T follicular helper cell (primary cell): ENCODE measurements around the gene PPP1R13L.
"Not testable (repeated sequence)": the region's sequence is repeated elsewhere in the genome, so short reads cannot be mapped to it uniquely, and the experiment has no call there.

Experiments used
- DNase-seq: peaks from one replicate; pipeline ENCODE4 v3.0.0-alpha.2; 2020; ENCODE audit warnings: low read depth
- total RNA-seq, 2 experiments: gene quantifications; one replicate each; lab custom pipeline; 2026; lab: John Stamatoyannopoulos, UW

The PPP1R13L gene
- total RNA-seq, result 0.96 to 5.0 reads per million in 2 experiments

GRCh38 chr19:45404557-45405434 is at the start of gene PPP1R13L:
PPP1R13L (minus strand) TSS chr19:45405069; CDS start chr19:45398318, 6,751 bp downstream.
- no peak for DNase-seq

DNA sequence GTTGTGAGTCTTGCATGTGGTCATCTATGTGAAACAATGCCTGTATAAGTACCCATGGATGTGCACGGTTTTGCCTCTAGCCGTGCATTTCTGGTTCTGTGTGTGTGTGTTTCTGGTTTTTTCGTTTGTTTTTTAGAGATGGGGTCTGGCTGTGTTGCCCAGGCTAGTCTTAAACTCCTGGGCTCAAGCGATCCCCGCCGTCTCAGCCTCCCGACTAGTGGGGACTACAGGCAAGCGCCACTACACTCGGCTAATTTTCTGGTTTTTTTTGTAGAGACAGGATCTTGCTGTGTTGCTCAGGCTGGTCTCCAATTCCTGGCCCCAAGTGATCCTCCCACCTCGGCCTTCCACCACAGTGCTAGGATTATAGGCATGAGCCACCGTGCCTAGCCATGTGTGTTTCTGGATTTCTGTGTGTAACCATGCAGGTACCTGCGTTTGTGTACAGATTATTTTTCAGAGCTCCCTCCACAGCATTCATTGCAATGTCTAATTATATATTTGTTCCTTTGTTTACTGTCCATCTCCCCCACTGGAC is 47.0 kb upstream of the PPP1R13L start:
- DNase-seq, result no peak

- peak; percentile 54 for DNase-seq
Observed at GRCh38 chr19:45451131-45451849, 46.4 kb upstream of the PPP1R13L start.

- DNase-seq, result no peak
Observed at GRCh38 chr19:45450012-45450333, 45.1 kb upstream of the PPP1R13L start.

- DNase-seq, result no peak
Observed at GRCh38 chr19:45448887-45449299, 44.0 kb upstream of the PPP1R13L start.

DNA sequence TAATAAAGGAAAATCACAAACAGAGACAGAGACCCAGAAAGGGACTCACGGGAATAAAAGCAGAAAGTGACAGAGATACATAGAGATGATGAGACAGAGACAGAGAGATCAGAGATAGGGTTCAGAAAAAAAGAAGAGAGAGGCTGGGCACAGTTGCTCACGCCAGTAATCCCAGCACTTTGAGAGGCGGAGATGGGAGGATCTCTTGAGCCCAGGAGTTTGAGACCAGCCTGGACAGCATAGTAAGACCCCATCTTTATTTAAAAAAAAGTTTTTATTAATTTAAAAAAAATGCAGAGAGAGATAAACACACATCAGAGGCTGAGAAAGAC is 43.5 kb upstream of the PPP1R13L start:
- no peak for DNase-seq

GRCh38 chr19:45446944-45447343 is 42.1 kb upstream of the PPP1R13L start:
- no peak for DNase-seq

DNA sequence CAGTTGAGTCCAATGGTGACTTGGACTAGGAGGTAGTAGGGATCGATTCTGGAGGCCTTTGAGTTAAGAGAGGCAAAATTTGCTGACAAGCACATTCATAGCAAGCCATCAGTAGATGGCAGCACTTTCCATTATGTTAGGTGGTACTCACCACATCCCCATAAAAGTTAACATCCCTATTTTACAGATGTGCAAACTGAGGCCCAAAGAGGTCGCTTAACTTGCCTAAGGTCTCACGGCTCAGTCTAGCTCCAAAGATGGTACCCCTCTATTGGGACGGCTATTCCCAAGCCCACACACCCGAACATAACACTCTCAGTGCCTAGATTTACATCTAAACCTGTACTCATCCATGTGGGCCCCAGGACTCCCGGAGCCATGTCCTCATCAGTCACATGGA is 41.4 kb upstream of the PPP1R13L start:
- no peak for DNase-seq

DNA sequence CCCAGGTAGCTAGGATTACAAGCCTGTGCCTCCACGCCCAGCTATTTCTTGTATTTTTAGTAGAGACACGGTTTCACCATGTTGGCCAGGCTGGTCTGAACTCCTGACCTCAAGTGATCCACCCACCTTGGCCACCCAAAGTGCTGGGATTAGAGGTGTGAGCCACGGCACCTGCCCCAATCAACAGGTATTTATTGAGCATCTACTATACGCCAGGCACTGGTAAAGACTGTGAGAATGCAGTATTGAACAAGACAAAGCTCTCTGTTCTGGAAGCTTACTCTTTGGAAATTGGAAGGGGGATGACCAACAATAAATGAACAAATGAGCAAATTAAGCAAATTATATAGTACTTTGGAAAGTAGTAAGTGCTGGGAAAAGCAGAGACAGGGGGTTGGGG is 40.3 kb upstream of the PPP1R13L start:
- DNase-seq, result no peak

GRCh38 chr19:45444318-45445041 is 39.6 kb upstream of the PPP1R13L start:
- DNase-seq, result peak; percentile 69

- DNase-seq, result no peak
Observed at GRCh38 chr19:45443462-45444317, 38.8 kb upstream of the PPP1R13L start.

DNA sequence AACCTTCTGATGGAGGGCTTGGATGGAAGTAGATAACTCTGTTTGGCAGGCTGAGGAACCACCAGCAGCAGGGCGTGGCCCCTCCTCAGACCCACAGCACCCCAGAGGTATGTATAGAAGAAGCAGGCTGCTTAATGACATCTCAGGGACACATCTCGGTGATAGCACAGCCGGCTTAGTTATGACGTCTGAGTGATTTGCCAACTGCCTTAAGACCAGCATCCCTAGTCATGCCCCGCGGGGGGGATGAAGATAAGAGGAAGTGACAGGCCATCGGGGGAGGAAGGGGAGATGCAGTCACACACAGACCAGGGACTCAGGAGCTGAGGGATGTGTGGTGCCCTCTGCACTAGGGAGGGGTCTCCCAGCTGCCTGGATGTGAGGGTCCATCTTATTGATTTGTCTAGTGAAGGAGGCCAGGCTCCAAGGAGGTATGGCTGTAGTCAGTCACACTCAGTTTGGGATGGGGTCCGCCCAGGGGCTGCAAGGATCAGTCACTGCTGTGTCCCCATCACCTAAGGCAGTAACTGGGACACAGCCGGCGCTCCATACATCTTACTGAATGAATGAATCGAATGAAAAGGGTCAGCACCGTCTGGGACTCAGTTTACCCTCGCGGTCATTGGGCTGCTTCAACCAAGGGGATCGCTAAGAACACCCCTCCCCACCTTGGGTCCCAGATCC is 38.1 kb upstream of the PPP1R13L start:
- no peak for DNase-seq

DNA sequence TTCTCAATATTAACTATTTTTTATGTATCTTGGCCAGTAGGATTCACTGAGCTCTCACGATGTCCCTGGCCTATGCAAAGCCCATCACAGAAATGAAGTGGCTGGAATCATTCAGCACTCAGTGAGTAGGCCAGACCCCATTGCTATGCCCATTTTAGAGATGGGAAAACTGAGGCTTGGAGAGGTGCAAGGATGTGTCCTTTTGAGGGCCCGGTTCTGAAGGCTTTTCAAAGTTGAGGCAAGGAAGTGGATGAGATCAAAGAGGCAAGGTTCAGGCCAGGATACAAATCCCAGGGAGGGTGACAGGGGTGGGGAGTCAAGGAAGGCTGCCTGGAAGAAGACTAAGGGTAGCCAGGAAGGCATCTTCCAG is 37.5 kb upstream of the PPP1R13L start:
- DNase-seq, result no peak

DNA sequence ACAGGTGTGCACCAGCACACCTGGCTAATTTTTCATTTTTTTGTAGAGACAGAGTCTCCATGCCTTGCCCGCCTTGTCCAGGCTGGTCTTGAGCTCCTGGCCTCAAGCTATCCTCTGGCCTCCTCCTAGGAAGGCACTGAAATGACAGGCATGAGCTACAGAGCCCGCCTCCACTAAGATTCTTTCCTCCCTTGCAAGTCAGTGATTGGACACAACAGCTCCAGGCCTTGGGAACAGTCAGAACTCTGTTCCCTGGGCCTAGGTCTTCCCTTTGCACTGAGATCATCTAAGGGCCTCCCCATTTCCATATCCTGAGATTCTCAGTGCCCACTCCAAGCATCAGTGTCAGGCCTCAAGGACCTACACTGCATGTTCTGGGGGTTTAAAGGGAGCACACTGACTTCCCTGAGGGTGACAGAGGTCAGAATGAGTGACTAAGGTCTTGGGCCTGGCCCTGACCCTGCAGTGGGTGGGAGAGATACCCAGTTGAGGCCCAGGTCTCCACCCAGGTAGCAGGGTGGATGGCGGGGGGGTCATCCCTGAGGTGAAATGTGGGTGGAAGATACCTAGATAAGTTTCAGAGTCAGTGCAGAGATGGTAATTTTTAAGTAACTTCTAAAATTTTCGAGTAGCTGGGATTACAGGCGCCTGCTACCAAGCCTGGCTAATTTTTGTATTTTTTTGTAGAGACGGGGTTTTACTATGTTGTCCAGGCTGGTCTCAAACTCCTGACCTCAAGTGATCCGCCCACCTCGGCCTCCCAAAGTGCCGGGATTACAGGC is 36.2 kb upstream of the PPP1R13L start:
- no peak for DNase-seq

GRCh38 chr19:45440259-45440638 is 35.4 kb upstream of the PPP1R13L start:
- no peak for DNase-seq

DNA sequence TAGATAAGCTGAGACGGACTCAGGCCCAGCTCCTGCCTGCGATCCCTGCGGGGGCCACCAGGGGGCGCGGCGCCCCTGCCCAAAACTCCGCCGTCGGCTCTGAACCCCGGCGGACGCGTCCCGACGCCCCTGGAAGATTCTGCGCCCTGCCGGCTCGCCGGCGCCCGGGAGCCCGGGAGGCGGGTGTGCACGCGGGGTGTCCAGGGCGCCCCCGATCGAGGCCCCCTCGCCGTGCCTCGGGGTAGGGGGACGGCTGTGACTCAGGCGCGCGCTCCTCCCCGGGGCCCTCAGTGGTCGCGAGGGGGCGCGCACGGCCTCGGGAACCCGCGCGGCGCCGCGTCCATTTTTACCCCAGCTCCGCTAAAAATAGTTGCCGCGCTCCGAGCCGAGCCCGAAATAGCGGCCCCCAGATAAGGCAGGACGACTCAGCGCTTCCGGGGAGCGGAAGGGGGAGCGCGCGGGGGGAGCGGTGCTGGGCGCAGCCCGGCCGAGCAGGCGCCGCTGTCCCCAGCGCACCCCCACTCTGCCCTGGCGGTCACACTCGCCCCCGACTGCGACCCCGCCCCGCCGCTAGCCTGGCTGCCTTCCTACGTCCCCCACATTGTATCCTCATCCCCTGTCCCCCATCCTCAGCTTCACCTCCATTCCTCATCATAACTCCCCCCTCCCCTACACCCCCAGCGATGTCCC is 34.8 kb upstream of the PPP1R13L start:
- peak; percentile 75 for DNase-seq

GRCh38 chr19:45439190-45439568 is 34.3 kb upstream of the PPP1R13L start:
- no peak for DNase-seq

GRCh38 chr19:45437328-45437727 is 32.5 kb upstream of the PPP1R13L start:
- no peak for DNase-seq

DNA sequence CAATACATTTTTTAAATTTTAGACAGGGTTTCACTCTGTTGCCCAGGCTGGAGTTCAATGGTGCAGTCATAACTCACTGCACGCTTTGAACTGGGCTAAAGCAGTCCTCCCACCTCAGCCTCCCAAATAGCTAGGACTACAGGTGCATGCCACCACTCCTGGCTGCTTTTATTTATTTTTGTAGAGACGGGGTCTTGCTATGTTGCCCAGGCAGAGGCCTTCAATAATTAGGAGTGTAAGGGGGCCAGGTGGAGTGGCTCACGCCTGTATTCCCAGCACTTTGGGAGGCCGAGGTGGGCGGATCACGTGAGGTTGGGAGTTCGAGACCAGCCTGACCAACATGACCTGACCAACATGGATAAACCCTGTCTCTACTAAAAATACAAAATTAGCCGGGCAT is 27.7 kb upstream of the PPP1R13L start:
- DNase-seq, result not testable (repeated sequence)

DNA sequence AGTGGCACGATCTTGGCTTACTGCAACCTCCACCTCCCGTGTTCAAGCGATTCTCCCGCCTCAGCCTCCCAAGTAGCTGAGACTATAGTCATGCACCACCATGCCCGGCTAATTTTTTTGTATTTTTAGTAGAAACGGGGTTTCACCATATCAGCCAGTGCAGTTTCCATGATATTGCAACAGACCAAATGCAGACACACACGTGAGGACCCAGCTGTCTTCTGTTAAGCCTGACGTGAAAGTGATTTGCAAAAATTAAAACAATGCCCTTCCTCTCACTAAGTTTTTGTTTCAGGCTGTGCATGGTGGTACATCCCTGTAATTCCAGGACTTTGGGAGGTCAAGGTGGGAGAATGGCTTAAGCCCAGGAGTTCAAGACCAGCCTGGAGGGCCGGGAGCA is 26.1 kb upstream of the PPP1R13L start:
- DNase-seq, result not testable (repeated sequence)
